GM18519 (cell line): ENCODE measurements around the gene USP17L20.
"Not testable (repeated sequence)": the region's sequence is repeated elsewhere in the genome, so short reads cannot be mapped to it uniquely, and the experiment has no call there.

ENCODE experiments used
- ATAC-seq: cut with Tn5 transposase; IDR thresholded peaks from one replicate; pipeline ENCODE4 v1.9.1; 2021; ENCODE audit warnings: mild to moderate bottlenecking, moderate library complexity; ENCODE audit not compliant: unreplicated experiment, low FRiP score

The USP17L20 gene, protein sequence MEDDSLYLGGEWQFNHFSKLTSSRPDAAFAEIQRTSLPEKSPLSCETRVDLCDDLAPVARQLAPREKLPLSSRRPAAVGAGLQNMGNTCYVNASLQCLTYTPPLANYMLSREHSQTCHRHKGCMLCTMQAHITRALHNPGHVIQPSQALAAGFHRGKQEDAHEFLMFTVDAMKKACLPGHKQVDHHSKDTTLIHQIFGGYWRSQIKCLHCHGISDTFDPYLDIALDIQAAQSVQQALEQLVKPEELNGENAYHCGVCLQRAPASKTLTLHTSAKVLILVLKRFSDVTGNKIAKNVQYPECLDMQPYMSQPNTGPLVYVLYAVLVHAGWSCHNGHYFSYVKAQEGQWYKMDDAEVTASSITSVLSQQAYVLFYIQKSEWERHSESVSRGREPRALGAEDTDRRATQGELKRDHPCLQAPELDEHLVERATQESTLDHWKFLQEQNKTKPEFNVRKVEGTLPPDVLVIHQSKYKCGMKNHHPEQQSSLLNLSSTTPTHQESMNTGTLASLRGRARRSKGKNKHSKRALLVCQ

DNA sequence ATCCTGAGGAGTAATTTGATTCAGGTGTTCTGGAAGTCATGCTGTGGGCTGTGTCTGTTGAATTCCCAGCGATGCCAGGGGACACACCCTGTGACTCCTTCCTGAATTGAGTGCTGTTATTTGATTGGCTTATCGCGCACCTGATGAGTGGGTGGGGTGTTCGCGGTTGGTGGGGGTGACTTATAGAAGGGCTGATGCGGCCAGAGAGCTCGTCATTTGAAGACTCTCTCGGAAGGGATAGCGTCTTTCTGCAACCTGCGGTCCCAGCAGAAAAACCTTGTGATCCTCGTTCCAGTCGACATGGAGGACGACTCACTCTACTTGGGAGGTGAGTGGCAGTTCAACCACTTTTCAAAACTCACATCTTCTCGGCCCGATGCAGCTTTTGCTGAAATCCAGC lies at the start of gene USP17L20:
Gene USP17L20, plus strand, starts transcription at position 301 of the 400 bp plus-strand sequence. Its CDS starts 0 bp downstream, at position 301.
- not testable (repeated sequence) for ATAC-seq

DNA sequence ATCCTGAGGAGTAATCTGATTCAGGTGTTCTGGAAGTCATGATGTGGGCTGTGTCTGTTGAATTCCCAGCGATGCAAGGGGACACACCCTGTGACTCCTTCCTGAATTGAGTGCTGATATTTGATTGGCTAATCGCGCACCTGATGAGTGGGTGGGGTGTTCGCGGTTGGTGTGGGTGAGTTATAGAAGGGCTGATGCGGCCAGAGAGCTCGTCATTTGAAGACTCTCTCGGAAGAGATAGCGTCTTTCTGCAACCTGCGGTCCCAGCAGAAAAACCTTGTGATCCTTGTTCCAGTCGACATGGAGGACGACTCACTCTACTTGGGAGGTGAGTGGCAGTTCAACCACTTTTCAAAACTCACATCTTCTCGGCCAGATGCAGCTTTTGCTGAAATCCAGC lies 47.6 kb upstream of the USP17L20 start, which contains the start of gene USP17L10:
Gene USP17L10, plus strand, starts transcription at position 301 of the 400 bp plus-strand sequence. Its CDS starts 0 bp downstream, at position 301.
- ATAC-seq, result not testable (repeated sequence)

DNA sequence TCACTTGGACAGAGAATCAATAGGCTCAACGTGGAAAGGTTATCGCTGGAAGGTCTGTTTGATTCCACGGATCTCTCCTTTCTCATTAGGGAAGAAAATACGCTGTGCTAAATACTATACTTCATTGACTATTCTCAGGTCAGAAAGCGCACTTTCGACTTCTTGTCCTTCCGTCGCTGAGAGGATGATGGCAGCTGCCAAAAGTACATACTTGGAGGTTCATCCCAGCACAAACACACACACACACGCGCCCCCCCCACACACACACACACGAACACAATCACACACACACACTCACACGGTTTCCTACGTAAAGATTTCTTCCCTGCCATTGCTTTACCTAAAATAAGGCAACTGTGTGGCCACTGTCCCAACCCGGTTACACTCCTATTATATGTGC lies 43.2 kb upstream of the USP17L20 start:
- ATAC-seq, result not testable (repeated sequence)

DNA sequence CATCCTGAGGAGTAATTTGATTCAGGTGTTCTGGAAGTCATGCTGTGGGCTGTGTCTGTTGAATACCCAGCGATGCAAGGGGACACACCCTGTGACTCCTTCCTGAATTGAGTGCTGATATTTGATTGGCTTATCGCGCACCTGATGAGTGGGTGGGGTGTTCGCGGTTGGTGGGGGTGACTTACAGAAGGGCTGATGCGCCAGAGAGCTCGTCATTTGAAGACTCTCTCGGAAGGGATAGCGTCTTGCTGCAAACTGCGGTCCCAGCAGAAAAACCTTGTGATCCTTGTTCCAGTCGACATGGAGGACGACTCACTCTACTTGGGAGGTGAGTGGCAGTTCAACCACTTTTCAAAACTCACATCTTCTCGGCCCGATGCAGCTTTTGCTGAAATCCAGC lies 42.8 kb upstream of the USP17L20 start, which contains the start of gene USP17L11:
Gene USP17L11, plus strand, starts transcription at position 301 of the 400 bp plus-strand sequence. Its CDS starts 0 bp downstream, at position 301.
- not testable (repeated sequence) for ATAC-seq

DNA sequence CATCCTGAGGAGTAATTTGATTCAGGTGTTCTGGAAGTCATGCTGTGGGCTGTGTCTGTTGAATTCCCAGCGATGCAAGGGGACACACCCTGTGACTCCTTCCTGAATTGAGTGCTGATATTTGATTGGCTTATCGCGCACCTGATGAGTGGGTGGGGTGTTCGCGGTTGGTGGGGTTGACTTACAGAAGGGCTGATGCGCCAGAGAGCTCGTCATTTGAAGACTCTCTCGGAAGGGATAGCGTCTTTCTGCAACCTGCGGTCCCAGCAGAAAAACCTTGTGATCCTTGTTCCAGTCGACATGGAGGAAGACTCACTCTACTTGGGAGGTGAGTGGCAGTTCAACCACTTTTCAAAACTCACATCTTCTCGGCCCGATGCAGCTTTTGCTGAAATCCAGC lies 38.1 kb upstream of the USP17L20 start, which contains the start of gene USP17L12:
Gene USP17L12, plus strand, starts transcription at position 301 of the 400 bp plus-strand sequence. Its CDS starts 0 bp downstream, at position 301.
- not testable (repeated sequence) for ATAC-seq

DNA sequence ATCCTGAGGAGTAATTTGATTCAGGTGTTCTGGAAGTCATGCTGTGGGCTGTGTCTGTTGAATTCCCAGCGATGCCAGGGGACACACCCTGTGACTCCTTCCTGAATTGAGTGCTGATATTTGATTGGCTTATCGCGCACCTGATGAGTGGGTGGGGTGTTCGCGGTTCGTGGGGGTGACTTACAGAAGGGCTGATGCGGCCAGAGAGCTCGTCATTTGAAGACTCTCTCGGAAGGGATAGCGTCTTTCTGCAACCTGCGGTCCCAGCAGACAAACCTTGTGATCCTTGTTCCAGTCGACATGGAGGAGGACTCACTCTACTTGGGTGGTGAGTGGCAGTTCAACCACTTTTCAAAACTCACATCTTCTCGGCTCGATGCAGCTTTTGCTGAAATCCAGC lies 33.3 kb upstream of the USP17L20 start, which contains the start of gene USP17L13:
Gene USP17L13, plus strand, starts transcription at position 301 of the 400 bp plus-strand sequence. Its CDS starts 0 bp downstream, at position 301.
- not testable (repeated sequence) for ATAC-seq

DNA sequence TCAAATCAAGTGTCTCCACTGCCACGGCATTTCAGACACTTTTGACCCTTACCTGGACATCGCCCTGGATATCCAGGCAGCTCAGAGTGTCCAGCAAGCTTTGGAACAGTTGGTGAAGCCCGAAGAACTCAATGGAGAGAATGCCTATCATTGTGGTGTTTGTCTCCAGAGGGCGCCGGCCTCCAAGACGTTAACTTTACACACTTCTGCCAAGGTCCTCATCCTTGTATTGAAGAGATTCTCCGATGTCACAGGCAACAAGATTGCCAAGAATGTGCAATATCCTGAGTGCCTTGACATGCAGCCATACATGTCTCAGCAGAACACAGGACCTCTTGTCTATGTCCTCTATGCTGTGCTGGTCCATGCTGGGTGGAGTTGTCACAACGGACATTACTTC lies 27.7 kb upstream of the USP17L20 start:
- ATAC-seq, result not testable (repeated sequence)

DNA sequence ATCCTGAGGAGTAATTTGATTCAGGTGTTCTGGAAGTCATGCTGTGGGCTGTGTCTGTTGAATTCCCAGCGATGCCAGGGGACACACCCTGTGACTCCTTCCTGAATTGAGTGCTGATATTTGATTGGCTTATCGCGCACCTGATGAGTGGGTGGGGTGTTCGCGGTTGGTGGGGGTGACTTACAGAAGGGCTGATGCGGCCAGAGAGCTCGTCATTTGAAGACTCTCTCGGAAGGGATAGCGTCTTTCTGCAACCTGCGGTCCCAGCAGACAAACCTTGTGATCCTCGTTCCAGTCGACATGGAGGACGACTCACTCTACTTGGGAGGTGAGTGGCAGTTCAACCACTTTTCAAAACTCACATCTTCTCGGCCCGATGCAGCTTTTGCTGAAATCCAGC lies 23.8 kb upstream of the USP17L20 start, which contains the start of gene USP17L15:
Gene USP17L15, plus strand, starts transcription at position 301 of the 400 bp plus-strand sequence. Its CDS starts 0 bp downstream, at position 301.
- ATAC-seq, result not testable (repeated sequence)

DNA sequence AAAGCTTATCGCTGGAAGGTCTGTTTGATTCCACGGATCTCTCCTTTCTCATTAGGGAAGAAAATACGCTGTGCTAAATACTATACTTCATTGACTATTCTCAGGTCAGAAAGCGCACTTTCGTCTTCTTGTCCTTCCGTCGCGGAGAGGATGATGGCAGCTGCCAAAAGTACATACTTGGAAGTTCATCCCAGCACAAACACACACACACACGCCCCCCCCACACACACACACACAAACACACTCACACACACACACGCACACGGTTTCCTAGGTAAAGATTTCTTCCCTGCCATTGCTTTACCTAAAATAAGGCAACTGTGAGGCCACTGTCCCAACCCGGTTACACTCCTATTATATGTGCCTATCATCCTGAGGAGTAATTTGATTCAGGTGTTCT lies 19.5 kb upstream of the USP17L20 start:
- not testable (repeated sequence) for ATAC-seq

DNA sequence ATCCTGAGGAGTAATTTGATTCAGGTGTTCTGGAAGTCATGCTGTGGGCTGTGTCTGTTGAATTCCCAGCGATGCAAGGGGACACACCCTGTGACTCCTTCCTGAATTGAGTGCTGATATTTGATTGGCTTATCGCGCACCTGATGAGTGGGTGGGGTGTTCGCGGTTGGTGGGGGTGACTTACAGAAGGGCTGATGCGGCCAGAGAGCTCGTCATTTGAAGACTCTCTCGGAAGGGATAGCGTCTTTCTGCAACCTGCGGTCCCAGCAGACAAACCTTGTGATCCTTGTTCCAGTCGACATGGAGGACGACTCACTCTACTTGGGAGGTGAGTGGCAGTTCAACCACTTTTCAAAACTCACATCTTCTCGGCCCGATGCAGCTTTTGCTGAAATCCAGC lies 14.3 kb upstream of the USP17L20 start, which contains the start of gene USP17L17:
Gene USP17L17, plus strand, starts transcription at position 301 of the 400 bp plus-strand sequence. Its CDS starts 0 bp downstream, at position 301.
- ATAC-seq, result not testable (repeated sequence)

DNA sequence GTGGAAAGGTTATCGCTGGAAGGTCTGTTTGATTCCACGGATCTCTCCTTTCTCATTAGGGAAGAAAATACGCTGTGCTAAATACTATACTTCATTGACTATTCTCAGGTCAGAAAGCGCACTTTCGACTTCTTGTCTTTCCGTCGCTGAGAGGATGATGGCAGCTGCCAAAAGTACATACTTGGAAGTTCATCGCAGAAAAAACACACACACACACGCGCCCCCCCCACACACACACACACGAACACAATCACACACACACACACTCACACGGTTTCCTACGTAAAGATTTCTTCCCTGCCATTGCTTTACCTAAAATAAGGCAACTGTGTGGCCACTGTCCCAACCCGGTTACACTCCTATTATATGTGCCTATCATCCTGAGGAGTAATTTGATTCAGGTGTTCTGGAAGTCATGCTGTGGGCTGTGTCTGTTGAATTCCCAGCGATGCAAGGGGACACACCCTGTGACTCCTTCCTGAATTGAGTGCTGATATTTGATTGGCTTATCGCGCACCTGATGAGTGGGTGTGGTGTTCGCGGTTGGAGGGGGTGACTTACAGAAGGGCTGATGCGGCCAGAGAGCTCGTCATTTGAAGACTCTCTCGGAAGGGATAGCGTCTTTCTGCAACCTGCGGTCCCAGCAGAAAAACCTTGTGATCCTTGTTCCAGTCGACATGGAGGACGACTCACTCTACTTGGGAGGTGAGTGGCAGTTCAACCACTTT lies 9.8 kb upstream of the USP17L20 start, which contains the start of gene USP17L18:
Gene USP17L18, plus strand, starts transcription at position 678 of the 728 bp plus-strand sequence. Its CDS starts 0 bp downstream, at position 678.
- not testable (repeated sequence) for ATAC-seq

DNA sequence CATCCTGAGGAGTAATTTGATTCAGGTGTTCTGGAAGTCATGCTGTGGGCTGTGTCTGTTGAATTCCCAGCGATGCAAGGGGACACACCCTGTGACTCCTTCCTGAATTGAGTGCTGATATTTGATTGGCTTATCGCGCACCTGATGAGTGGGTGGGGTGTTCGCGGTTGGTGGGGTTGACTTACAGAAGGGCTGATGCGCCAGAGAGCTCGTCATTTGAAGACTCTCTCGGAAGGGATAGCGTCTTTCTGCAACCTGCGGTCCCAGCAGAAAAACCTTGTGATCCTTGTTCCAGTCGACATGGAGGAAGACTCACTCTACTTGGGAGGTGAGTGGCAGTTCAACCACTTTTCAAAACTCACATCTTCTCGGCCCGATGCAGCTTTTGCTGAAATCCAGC lies 4.8 kb upstream of the USP17L20 start, which contains the start of gene USP17L19:
Gene USP17L19, plus strand, starts transcription at position 301 of the 400 bp plus-strand sequence. Its CDS starts 0 bp downstream, at position 301.
- ATAC-seq, result not testable (repeated sequence)

DNA sequence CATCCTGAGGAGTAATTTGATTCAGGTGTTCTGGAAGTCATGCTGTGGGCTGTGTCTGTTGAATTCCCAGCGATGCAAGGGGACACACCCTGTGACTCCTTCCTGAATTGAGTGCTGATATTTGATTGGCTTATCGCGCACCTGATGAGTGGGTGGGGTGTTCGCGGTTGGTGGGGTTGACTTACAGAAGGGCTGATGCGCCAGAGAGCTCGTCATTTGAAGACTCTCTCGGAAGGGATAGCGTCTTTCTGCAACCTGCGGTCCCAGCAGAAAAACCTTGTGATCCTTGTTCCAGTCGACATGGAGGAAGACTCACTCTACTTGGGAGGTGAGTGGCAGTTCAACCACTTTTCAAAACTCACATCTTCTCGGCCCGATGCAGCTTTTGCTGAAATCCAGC lies 4.6 kb downstream of the USP17L20 start, which contains the start of gene USP17L21:
Gene USP17L21, plus strand, starts transcription at position 301 of the 400 bp plus-strand sequence. Its CDS starts 0 bp downstream, at position 301.
- not testable (repeated sequence) for ATAC-seq

DNA sequence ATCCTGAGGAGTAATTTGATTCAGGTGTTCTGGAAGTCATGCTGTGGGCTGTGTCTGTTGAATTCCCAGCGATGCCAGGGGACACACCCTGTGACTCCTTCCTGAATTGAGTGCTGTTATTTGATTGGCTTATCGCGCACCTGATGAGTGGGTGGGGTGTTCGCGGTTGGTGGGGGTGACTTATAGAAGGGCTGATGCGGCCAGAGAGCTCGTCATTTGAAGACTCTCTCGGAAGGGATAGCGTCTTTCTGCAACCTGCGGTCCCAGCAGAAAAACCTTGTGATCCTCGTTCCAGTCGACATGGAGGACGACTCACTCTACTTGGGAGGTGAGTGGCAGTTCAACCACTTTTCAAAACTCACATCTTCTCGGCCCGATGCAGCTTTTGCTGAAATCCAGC lies 9.4 kb downstream of the USP17L20 start, which contains the start of gene USP17L22:
Gene USP17L22, plus strand, starts transcription at position 301 of the 400 bp plus-strand sequence. Its CDS starts 0 bp downstream, at position 301.
- not testable (repeated sequence) for ATAC-seq

DNA sequence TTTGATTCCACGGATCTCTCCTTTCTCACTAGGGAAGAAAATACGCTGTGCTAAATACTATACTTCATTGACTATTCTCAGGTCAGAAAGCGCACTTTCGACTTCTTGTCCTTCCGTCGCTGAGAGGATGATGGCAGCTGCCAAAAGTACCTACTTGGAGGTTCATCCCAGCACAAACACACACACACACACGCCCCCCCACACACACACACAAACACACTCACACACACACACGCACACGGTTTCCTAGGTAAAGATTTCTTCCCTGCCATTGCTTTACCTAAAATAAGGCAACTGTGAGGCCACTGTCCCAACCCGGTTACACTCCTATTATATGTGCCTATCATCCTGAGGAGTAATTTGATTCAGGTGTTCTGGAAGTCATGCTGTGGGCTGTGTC lies 13.8 kb downstream of the USP17L20 start:
- ATAC-seq, result not testable (repeated sequence)
